K562 treated with DMSO at 1 percent for 12 hours (cell line): Measurements from ENCODE around the gene RAB8B. TPM values are rescaled to one million over a fixed set of nuclear protein-coding genes. Genes with fewer than 3 reads are reported as not detected.

ENCODE experiments used
- total RNA-seq: library from RNA; unstranded; fragments of 300-600 nt; gene quantifications from 2 replicates; pipeline ENCODE4 v1.2.3, GENCODE V29; 2022; ENCODE audit not compliant: insufficient read depth

Gene RAB8B
- 5.8 and 9.9 TPM in 2 replicates for total RNA-seq

DNA sequence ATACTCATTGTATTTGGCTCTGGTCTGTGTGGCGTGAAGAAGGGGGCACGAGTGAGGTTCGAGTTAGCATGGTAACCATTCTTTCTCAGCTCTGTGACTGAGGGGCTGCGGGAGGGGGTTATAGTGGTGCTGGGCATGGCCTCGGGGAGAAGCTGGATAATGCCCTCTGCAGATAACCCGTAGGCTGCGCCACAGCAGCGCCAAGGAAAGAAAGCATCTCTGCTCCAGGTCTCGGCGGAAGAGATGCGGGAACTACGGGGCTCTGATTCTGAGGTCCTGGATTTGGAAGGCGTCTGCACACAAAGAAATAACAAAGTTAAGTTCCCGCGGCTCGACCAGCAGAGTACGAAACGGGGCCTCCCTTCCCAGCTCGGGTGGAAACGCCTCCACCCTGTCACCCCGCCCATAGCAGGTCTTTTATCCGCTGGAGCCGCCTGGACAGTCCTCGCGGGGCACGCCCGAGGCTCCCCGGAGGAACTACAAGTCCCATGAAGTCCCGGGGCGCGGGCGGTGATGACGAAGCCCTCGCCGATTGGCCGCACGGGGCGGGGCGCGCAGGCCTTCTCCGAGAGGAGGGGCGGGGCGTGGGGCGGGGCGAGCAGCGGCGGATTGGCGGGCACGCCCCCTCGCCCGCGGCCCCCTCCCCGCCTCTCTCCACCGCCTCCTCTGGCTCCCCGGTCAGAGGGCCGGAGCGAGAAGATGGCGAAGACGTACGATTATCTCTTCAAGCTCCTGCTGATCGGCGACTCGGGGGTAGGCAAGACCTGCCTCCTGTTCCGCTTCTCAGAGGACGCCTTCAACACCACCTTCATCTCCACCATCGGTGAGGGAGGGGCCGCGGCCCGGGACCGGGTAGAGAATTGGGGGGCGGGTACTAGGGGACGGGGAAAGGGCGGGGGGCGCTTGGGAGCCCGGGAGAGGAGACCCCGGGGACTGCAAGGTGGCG is at the start of gene RAB8B:
TSS of gene RAB8B (plus strand) at position 681 of the 946 bp plus-strand sequence. CDS start at position 700, 19 bp downstream.

DNA sequence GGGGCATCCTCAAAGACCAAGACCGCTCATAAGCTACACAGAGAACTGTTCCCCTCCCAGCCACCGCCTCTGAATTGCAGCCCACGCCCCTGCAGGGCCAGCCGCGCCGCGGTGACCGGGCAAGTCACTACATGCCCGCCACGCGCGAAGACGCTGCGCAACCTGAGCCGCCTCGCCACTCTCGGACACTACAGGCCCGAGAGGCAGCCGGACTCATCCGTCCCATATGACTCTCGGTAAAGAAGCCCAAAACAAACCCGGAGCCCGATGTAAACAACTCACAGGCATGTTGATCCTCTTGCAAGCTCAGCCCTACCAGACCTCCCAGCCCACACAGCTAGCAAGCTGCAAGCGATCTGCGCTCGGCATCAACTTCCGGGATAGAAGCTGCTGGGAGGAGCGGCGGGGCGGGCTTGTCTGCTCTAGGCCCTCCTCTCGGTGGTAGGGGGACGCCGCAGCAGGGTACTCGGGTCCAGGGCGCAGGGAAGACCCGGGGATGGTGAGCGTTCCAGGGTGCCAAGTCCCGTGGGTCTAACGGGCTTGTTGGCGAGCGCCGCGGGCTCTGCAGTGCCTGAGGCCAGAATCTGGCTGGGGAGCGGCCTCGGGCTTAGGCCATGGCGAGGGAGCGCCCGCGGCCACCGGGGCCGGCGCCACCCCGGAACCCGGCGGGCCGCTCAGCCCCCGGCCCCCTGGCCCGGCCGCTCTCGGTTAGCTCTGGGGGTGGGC is 32.1 kb upstream of the RAB8B start, which contains the start of gene RPS27L:
TSS of gene RPS27L (minus strand) at position 360 of the 726 bp plus-strand sequence. CDS start at position 288, 72 bp downstream.

DNA sequence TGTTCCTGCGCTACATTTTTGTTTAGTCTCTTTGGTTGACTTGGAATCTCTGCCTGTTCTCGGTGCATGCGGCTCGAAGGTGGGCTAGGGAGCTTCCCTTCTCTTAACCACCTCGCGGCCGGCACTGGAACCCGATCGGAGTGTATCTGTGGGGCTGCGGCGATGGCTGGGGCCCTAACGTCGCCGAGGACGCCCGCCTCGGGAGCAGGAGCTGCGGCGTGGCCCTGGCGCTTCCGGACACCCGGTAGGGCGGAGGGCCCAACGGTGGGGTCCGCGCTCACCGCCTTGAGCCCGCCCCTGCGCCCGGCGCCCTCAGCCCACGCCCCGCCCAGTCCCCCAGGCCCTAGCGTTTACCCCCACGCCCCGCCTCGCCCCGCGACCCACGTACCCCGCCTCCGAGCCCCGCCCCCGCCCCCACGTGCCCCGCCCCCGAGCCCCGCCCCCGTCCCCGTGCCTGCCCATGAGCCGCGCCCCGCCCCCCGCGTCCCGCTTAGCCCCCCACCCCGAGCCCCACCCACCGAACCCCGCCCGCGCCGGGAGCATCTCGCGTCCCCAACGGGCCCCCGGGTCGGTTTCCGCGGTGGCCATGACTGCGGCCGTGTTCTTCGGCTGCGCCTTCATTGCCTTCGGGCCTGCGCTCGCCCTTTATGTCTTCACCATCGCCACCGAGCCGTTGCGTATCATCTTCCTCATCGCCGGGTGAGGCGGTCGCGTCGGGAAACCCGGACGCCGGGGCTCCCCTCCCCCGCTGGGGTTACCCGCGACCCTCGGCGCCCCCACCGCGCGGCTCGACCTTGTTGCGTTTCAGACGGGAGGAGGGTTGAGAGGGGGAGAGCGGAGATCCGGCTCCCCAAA is 87.9 kb downstream of the RAB8B start, which contains the start of gene APH1B:
TSS of gene APH1B (plus strand) at position 568 of the 855 bp plus-strand sequence. CDS start at position 587, 19 bp downstream.

Other genes with a start within 250 kb of the RAB8B start
- gene TPM1, start 146.9 kb upstream of the RAB8B start, total RNA-seq = 45.7 and 73.9 TPM in 2 replicates
- gene LACTB, start 67.7 kb upstream of the RAB8B start, total RNA-seq = 16.8 and 31.5 TPM in 2 replicates
- gene RPS27L, start 32.1 kb upstream of the RAB8B start, total RNA-seq = 71.8 and 78.8 TPM in 2 replicates
- gene APH1B, start 88.0 kb downstream of the RAB8B start, total RNA-seq = 3.7 and 14.0 TPM in 2 replicates
- gene CA12, start 192.2 kb downstream of the RAB8B start, total RNA-seq = 0.73 and 1.4 TPM in 2 replicates